ENCODE measurements around the gene LIN28B. TPM values are rescaled to one million over a fixed set of nuclear protein-coding genes. Genes with fewer than 3 reads are reported as not detected.

The LIN28B gene
- total RNA-seq, 1 donor from 2014 or later = 73.2 TPM

DNA sequence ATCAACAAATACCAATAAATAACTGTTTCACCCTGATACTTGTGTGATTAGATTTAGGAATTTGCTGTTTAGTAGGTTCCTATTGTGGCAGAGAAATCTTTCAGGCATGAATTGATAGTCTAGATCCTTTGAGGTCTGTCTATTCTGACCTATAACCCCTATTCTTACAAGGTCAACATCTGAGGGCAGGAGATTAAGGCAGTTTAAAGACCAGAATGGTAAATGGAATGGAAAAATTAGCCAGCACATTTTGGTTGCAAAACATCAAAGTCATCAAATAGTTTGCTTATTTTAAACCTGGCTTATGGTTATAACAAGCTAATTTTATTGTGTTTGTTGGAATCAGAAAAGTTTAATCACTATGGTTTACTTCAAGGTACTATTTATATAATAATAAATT is 78.4 kb downstream of the LIN28B start:
- Mint-ChIP-seq H3K4me3 (peak overlapping the region; percentile 48), H3K27ac (ENCODE audit: unreplicated experiment) (peak overlapping the region; percentile 78)

DNA sequence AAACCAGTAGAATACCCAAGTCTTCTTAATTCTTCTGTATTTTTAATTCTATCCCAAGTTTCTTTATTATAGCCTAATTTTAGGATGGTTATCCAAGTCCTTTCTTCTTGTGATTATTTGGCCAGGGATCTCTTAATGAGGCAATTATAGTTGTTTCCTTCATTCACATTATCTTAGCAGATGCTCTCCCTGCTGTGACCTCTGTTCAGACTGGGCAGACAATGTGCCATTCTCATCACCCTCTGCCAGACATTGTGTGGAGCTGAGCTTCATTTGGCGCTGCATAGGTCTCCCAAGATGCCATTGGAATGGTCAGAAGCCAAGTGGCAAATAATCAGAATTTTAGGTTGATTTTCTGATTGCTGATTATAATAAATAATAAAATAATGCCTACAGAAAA is 79.4 kb downstream of the LIN28B start:
- Mint-ChIP-seq H3K4me1 (peaks cover 51% of the 10 kb centered on the region), H3K4me3 (peak overlapping the region; percentile 61), H3K36me3 (ENCODE audit: low read depth) (peaks cover 7% of the 10 kb centered on the region), H3K27me3 (ENCODE audit: low read depth) (no peaks in the 10 kb centered on the region), H3K27ac (ENCODE audit: unreplicated experiment) (no peak overlapping the region), H3K9me3 (no peaks in the 10 kb centered on the region)
- no peak for DNase-seq (ENCODE audit: low read depth, low spot score)
- TF ChIP-seq, protein P1, sequence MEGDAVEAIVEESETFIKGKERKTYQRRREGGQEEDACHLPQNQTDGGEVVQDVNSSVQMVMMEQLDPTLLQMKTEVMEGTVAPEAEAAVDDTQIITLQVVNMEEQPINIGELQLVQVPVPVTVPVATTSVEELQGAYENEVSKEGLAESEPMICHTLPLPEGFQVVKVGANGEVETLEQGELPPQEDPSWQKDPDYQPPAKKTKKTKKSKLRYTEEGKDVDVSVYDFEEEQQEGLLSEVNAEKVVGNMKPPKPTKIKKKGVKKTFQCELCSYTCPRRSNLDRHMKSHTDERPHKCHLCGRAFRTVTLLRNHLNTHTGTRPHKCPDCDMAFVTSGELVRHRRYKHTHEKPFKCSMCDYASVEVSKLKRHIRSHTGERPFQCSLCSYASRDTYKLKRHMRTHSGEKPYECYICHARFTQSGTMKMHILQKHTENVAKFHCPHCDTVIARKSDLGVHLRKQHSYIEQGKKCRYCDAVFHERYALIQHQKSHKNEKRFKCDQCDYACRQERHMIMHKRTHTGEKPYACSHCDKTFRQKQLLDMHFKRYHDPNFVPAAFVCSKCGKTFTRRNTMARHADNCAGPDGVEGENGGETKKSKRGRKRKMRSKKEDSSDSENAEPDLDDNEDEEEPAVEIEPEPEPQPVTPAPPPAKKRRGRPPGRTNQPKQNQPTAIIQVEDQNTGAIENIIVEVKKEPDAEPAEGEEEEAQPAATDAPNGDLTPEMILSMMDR (conservative IDR thresholded peaks at IDR 0.05) = no peak

More for the DNA sequence above, 78.4 kb downstream of the LIN28B start:
- TF ChIP-seq, protein P1 (conservative IDR thresholded peaks at IDR 0.05) = no peak
- H3K27me3 Mint-ChIP-seq (ENCODE audit: low read depth) = no peaks in the 10 kb centered on the region
- peaks cover 7% of the 10 kb centered on the region for H3K36me3 Mint-ChIP-seq (ENCODE audit: low read depth)
- H3K9me3 Mint-ChIP-seq = no peaks in the 10 kb centered on the region
- no peak for DNase-seq (ENCODE audit: low read depth, low spot score)
- H3K4me1 Mint-ChIP-seq = peaks cover 49% of the 10 kb centered on the region

DNA sequence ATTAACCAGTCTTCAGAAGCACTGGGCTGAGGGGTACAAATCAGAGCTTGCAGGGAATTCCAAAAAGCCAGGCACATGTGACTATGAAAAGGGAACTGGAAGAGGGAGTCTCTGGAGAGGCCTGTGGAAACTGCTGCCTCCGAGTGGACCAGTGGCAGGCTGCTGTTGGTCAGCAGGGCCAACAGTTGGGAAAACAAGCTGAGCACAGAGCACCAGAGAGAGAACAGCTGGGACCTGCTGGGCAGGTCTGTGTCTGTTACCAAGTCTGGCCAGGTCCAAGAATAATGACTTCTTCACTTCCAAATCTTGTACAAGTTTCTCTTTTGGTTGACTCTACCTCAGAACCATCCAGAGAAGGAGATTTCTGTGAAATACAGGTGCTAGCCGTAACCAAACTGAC is 81.4 kb downstream of the LIN28B start:
- no peaks in the 10 kb centered on the region for H3K36me3 Mint-ChIP-seq (ENCODE audit: low read depth)

DNA sequence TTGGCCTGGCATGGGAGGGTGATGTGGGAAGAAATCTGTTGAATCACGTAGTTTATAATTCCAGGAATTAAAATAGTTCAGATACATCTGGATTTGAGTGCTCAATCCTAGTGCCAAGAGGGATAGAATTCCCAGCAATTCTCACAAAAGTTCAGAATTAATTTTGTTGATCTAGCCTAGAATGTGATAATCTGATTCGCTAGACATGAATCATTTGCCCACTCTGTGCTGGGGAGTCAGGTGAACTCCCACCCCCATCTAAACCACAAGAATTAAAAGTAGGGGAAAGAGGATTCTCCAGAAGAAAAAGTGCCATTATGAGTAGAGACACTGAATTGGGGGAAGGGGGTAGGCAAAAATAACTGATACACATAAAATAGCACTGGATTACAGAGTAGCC is 85.0 kb downstream of the LIN28B start:
- Mint-ChIP-seq H3K27me3 (ENCODE audit: low read depth) (no peaks in the 10 kb centered on the region), H3K36me3 (ENCODE audit: low read depth) (peaks cover 12% of the 10 kb centered on the region), H3K4me1 (peaks cover 34% of the 10 kb centered on the region), H3K27ac (ENCODE audit: unreplicated experiment) (peak overlapping the region; percentile 87), H3K9me3 (no peaks in the 10 kb centered on the region), H3K4me3 (no peak overlapping the region)
- TF ChIP-seq, protein P1 (conservative IDR thresholded peaks at IDR 0.05) = no peak
- no peak for DNase-seq (ENCODE audit: low read depth, low spot score)

More for the DNA sequence above, 81.4 kb downstream of the LIN28B start:
- Mint-ChIP-seq H3K27me3 (ENCODE audit: low read depth) (no peaks in the 10 kb centered on the region), H3K9me3 (no peaks in the 10 kb centered on the region), H3K4me1 (peaks cover 62% of the 10 kb centered on the region), H3K4me3 (peak overlapping the region; percentile 5), H3K27ac (ENCODE audit: unreplicated experiment) (no peak overlapping the region)
- no peak for DNase-seq (ENCODE audit: low read depth, low spot score)
- TF ChIP-seq, protein P1 (conservative IDR thresholded peaks at IDR 0.05) = no peak

DNA sequence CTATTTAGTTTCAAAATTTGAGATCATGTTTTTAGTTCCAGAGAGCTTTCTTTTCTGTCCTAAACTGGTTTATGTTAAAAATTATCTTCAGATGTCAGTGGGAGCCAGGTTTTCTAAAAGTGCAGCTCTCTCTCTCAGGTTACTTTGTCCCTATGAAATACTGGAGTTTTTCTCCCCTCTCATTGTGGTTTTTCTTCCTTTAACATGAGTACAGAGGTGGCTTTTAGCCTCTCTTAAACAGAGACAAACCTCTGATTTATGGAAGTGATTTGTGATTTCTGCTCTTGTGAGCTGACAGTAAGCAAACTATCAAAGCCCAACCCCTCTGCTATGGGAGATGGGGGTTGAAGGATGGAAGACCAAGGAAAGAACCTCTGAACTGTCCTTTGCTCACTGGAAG is 85.7 kb downstream of the LIN28B start:
- H3K4me1 Mint-ChIP-seq = peaks cover 30% of the 10 kb centered on the region
- no peaks in the 10 kb centered on the region for H3K27me3 Mint-ChIP-seq (ENCODE audit: low read depth)
- TF ChIP-seq, protein P1 (conservative IDR thresholded peaks at IDR 0.05) = no peak
- no peak overlapping the region for H3K4me3 Mint-ChIP-seq
- no peak overlapping the region for H3K27ac Mint-ChIP-seq (ENCODE audit: unreplicated experiment)
- no peak for DNase-seq (ENCODE audit: low read depth, low spot score)
- H3K9me3 Mint-ChIP-seq = no peaks in the 10 kb centered on the region
- H3K36me3 Mint-ChIP-seq (ENCODE audit: low read depth) = peaks cover 16% of the 10 kb centered on the region

DNA sequence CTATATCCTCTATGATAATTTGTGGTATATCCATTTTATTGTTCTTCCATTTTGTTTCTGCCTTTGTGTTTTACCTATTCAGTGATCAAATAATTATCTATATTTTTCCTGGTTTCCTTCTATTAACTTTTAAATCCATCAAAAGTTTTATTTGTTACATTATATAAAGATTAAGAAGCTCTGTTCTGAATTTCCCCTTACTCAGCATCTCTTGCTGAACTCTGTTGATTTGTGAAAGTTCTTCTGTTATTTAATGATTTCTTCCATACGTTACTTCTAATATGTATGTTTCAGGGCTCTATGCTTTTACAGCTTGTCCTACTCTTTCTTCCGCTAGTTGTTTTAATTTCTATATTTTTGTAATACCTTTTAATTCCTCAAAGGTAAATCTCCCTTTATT is 87.1 kb downstream of the LIN28B start:
- H3K4me3 Mint-ChIP-seq = no peak overlapping the region
- peaks cover 21% of the 10 kb centered on the region for H3K4me1 Mint-ChIP-seq
- H3K36me3 Mint-ChIP-seq (ENCODE audit: low read depth) = peaks cover 27% of the 10 kb centered on the region

More for the DNA sequence above, 87.1 kb downstream of the LIN28B start:
- H3K27me3 Mint-ChIP-seq (ENCODE audit: low read depth) = no peaks in the 10 kb centered on the region
- peaks cover 5% of the 10 kb centered on the region for H3K9me3 Mint-ChIP-seq
- no peak for DNase-seq (ENCODE audit: low read depth, low spot score)
- no peak overlapping the region for H3K27ac Mint-ChIP-seq (ENCODE audit: unreplicated experiment)
- TF ChIP-seq, protein P1 (conservative IDR thresholded peaks at IDR 0.05) = no peak
